ENCODE results near the gene C16orf95. TPM values are rescaled to one million over a fixed set of nuclear protein-coding genes. Genes with fewer than 3 reads are reported as not detected.
"Not testable (repeated sequence)": the region's sequence is repeated elsewhere in the genome, so short reads cannot be mapped to it uniquely, and the experiment has no call there.

Gene C16orf95
- total and polyA plus RNA-seq, 3 donors from 2014 or later = 53.1 to 203 (median 71.9) TPM

DNA sequence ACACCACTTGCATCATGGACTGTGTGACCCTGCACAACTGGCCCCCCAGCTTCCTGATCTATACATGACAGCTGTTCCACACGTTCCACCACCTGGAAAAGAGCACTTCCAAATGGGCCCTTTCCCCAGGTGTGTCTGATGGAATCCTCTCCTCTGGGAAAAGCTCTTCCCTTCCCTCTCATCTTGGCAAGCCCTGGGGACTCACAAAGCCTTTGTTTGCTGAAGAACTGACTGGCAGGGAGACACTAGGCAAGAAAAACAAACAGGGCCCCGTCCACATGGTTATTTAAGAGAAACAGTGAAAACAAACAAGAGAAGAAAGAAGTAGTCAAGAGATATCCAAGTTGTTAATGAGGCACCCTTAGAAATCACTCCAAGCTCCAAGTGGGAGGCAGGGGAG, 52.6 kb downstream of the C16orf95 start:
- DNase-seq = no peak
- H3K9me3 ChIP-seq = no peaks in the 10 kb centered on the region
- 57 to 64% methylated on average over 2 of the region's 2 CpGs for WGBS, 2 donors
- no peak overlapping the region for H3K27ac ChIP-seq
- no peaks in the 10 kb centered on the region for H3K27me3 ChIP-seq
- H3K4me3 ChIP-seq = no peak overlapping the region
- H3K4me1 ChIP-seq = peaks cover 4% of the 10 kb centered on the region
- no peak for TF ChIP-seq POLR2A (IDR thresholded peaks at IDR 0.05)
- TF ChIP-seq, protein P1, sequence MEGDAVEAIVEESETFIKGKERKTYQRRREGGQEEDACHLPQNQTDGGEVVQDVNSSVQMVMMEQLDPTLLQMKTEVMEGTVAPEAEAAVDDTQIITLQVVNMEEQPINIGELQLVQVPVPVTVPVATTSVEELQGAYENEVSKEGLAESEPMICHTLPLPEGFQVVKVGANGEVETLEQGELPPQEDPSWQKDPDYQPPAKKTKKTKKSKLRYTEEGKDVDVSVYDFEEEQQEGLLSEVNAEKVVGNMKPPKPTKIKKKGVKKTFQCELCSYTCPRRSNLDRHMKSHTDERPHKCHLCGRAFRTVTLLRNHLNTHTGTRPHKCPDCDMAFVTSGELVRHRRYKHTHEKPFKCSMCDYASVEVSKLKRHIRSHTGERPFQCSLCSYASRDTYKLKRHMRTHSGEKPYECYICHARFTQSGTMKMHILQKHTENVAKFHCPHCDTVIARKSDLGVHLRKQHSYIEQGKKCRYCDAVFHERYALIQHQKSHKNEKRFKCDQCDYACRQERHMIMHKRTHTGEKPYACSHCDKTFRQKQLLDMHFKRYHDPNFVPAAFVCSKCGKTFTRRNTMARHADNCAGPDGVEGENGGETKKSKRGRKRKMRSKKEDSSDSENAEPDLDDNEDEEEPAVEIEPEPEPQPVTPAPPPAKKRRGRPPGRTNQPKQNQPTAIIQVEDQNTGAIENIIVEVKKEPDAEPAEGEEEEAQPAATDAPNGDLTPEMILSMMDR (IDR thresholded peaks at IDR 0.05) = no peak
- intact Hi-C loops (cut with DNase I; ENCODE audit: low total_unique reads) = no loop called here
- no peaks in the 10 kb centered on the region for H3K36me3 ChIP-seq (ENCODE audit: low read depth, missing control alignments)

GRCh38 chr16:87263418-87264052, 53.7 kb downstream of the C16orf95 start:
- H3K4me3 ChIP-seq = no peak overlapping the region
- H3K27ac ChIP-seq = no peak overlapping the region
- H3K27me3 ChIP-seq = no peaks in the 10 kb centered on the region
- H3K4me1 ChIP-seq = peaks cover 4% of the 10 kb centered on the region
- 85 to 86% methylated on average over 12 to 15 of the region's 15 CpGs for WGBS, 2 donors
- no peak for DNase-seq
- H3K36me3 ChIP-seq (ENCODE audit: low read depth, missing control alignments) = no peaks in the 10 kb centered on the region
- H3K9me3 ChIP-seq = no peaks in the 10 kb centered on the region
- intact Hi-C loops (cut with DNase I; ENCODE audit: low total_unique reads) = no loop called here
- TF ChIP-seq, protein P1 (IDR thresholded peaks at IDR 0.05) = no peak
- no peak for TF ChIP-seq POLR2A (IDR thresholded peaks at IDR 0.05)

- no peaks in the 10 kb centered on the region for H3K27me3 ChIP-seq
- H3K27ac ChIP-seq = no peak overlapping the region
- intact Hi-C loops (cut with DNase I; ENCODE audit: low total_unique reads) = no loop called here
- no peak for DNase-seq
- peaks cover under 1% of the 10 kb centered on the region for H3K4me1 ChIP-seq
- no peaks in the 10 kb centered on the region for H3K36me3 ChIP-seq (ENCODE audit: low read depth, missing control alignments)
- 81 to 88% methylated on average over 6 of the region's 6 CpGs for WGBS, 2 donors
- no peak overlapping the region for H3K4me3 ChIP-seq
- no peaks in the 10 kb centered on the region for H3K9me3 ChIP-seq
- TF ChIP-seq POLR2A (IDR thresholded peaks at IDR 0.05) = no peak
- TF ChIP-seq, protein P1 (IDR thresholded peaks at IDR 0.05) = no peak
Measured at GRCh38 chr16:87259431-87259830, 57.8 kb downstream of the C16orf95 start.

DNA sequence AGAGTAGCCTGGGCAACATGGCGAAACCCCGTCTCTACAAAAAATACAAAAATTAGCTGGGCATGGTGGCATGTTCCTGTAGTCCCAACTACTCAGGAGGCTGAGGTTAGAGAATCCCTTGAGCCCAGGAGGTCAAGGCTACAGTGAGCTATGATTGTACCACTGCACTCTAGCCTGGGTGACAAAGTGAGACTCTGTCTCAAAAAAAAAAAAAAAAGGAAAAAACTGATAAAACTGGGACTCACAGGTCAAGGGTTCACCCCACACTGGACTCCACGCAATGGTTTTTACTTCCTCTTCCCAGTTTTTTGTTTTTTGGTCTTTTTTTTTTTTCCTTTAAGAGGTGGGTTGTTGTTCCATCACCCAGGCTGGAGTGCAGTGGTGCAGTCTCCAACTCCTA, 58.5 kb downstream of the C16orf95 start:
- H3K4me1 ChIP-seq; H3K36me3 ChIP-seq (ENCODE audit: low read depth, missing control alignments); H3K27me3 ChIP-seq; H3K27ac ChIP-seq; H3K4me3 ChIP-seq; DNase-seq; H3K9me3 ChIP-seq; intact Hi-C loops (cut with DNase I; ENCODE audit: low total_unique reads): not testable (repeated sequence)
- 62 to 78% methylated on average over 3 of the region's 3 CpGs for WGBS, 2 donors

GRCh38 chr16:87255866-87256265, 61.3 kb downstream of the C16orf95 start:
- Histone ChIP-seq H3K27me3 (no peaks in the 10 kb centered on the region), H3K4me3 (no peak overlapping the region), H3K36me3 (ENCODE audit: low read depth, missing control alignments) (no peaks in the 10 kb centered on the region), H3K9me3 (no peaks in the 10 kb centered on the region), H3K27ac (no peak overlapping the region), H3K4me1 (peaks cover 6% of the 10 kb centered on the region)
- WGBS, 2 donors = 91 to 99% methylated on average over 12 to 13 of the region's 13 CpGs
- DNase-seq = no peak
- no peak for TF ChIP-seq POLR2A (IDR thresholded peaks at IDR 0.05)
- TF ChIP-seq, protein P1 (IDR thresholded peaks at IDR 0.05) = no peak
- intact Hi-C loops (cut with DNase I; ENCODE audit: low total_unique reads) = no loop called here
